Astrocyte of the spinal cord (primary cell): ENCODE data around the gene NDUFA6.
"Not testable (repeated sequence)": the region's sequence is repeated elsewhere in the genome, so short reads cannot be mapped to it uniquely, and the experiment has no call there.

Experiments
- DNase-seq: peaks from one replicate; pipeline ENCODE4 v3.0.0; 2011; ENCODE audit warnings: low read depth, low spot score
- H3K4me3 ChIP-seq: 2 replicates; pipeline ENCODE4 v1.5.1; 2011; ENCODE audit warnings: low read depth, mild to moderate bottlenecking, low read length, moderate library complexity
- CTCF ChIP-seq: IDR thresholded peaks from 2 replicates; pipeline ENCODE4 v1.5.1; 2012; ENCODE audit warnings: low read depth, mild to moderate bottlenecking, low read length, inconsistent platforms
- in situ Hi-C: cut with HindIII; loops from 2 replicates; pipeline ENCODE4 v1.10.0; 2017; ENCODE audit warnings: low sequenced_read_pairs

The NDUFA6 gene

GRCh38 chr22:42073621-42074041 lies 16.9 kb downstream of the NDUFA6 start:
- TF ChIP-seq CTCF: no peak
- H3K4me3 ChIP-seq: peak overlapping the region; percentile 60

GRCh38 chr22:42072606-42073330 lies 17.8 kb downstream of the NDUFA6 start:
- DNase-seq: no peak
- no peak overlapping the region for H3K4me3 ChIP-seq
- TF ChIP-seq CTCF: no peak
- in situ Hi-C loops: no loop called here

More at GRCh38 chr22:42073621-42074041, 16.9 kb downstream of the NDUFA6 start:
- DNase-seq: no peak
- in situ Hi-C loops: no loop called here

GRCh38 chr22:42071508-42071907 lies 19.1 kb downstream of the NDUFA6 start:
- in situ Hi-C loops, DNase-seq: not testable (repeated sequence)

GRCh38 chr22:42070517-42071422 lies 19.8 kb downstream of the NDUFA6 start, which contains the start of gene NAGA:
TSS of gene NAGA (minus strand) at chr22:42070812. CDS start at chr22:42070297, 515 bp downstream.
- no peak for TF ChIP-seq CTCF
- in situ Hi-C loops: no loop called here
- H3K4me3 ChIP-seq: peak within 1 kb of the TSS; percentile 58
- peak; percentile 98 for DNase-seq

More at GRCh38 chr22:42071508-42071907, 19.1 kb downstream of the NDUFA6 start:
- H3K4me3 ChIP-seq: not testable (repeated sequence)

GRCh38 chr22:42069801-42070516 lies 20.6 kb downstream of the NDUFA6 start:
- in situ Hi-C loops: no loop called here
- DNase-seq: peak; percentile 7
- TF ChIP-seq CTCF: no peak
- H3K4me3 ChIP-seq: peak overlapping the region; percentile 58

- H3K4me3 ChIP-seq: no peak overlapping the region
- DNase-seq: no peak
- no peak for TF ChIP-seq CTCF
- in situ Hi-C loops: no loop called here
Measured at GRCh38 chr22:42068291-42068690, 22.3 kb downstream of the NDUFA6 start.
